Neuronal stem cell (in vitro differentiated cells): ENCODE measurements around the gene KLK12.

ENCODE experiments used
- DNase-seq: peaks from one replicate; pipeline ENCODE4 v3.0.0-alpha.2; 2013; ENCODE audit warnings: low spot score
- H2AFZ ChIP-seq: one replicate; pipeline ENCODE4 v1.6.1; 2013; ENCODE audit warnings: mild to moderate bottlenecking, low read length, inconsistent platforms
- H2AK5ac ChIP-seq: 2 replicates; pipeline ENCODE4 v1.6.1; 2013; ENCODE audit warnings: low read depth, mild to moderate bottlenecking, inconsistent platforms, low read length, moderate library complexity, mixed read lengths
- H2BK120ac ChIP-seq: 2 replicates; pipeline ENCODE4 v1.6.1; 2013; ENCODE audit warnings: low read depth, mild to moderate bottlenecking, inconsistent platforms, low read length, moderate library complexity, mixed read lengths
- H2BK12ac ChIP-seq: one replicate; pipeline ENCODE4 v1.6.1; 2013; ENCODE audit warnings: low read length, inconsistent platforms
- H2BK15ac ChIP-seq: 2 replicates; pipeline ENCODE4 v1.6.1; 2013; ENCODE audit warnings: mild to moderate bottlenecking, low read length, inconsistent platforms, mixed read lengths
- H2BK5ac ChIP-seq: one replicate; pipeline ENCODE4 v1.6.1; 2013; ENCODE audit warnings: inconsistent platforms, mild to moderate bottlenecking, low read length, moderate library complexity
- H3K14ac ChIP-seq: one replicate; pipeline ENCODE4 v1.6.1; 2013; ENCODE audit warnings: low read length, inconsistent platforms
- H3K18ac ChIP-seq: 2 replicates; pipeline ENCODE4 v1.6.1; 2013; ENCODE audit warnings: low read length, inconsistent platforms
- H3K23ac ChIP-seq: 2 replicates; pipeline ENCODE4 v1.6.1; 2013; ENCODE audit warnings: low read depth, mild to moderate bottlenecking, mixed read lengths, low read length, inconsistent platforms; ENCODE audit not compliant: poor library complexity
- H3K27ac ChIP-seq: replicated peaks from 3 replicates; pipeline ENCODE4 v1.5.1; 2013; ENCODE audit warnings: low read length, inconsistent platforms
- H3K27me3 ChIP-seq, 3 experiments: 2 replicates each; pipeline ENCODE4 v1.6.1; 2013; ENCODE audit warnings: low read length in 3 of 3, mild to moderate bottlenecking in 2 of 3, inconsistent platforms in 1 of 3, low read depth in 1 of 3, mixed read lengths in 1 of 3, moderate library complexity in 1 of 3; ENCODE audit not compliant: control insufficient read depth in 3 of 3, insufficient read depth in 3 of 3
- H3K36me3 ChIP-seq, 2 donors: replicated peaks in 1 of 2; 2 replicates each; pipeline ENCODE4 v1.6.1; 2013; ENCODE audit warnings: low read length in 2 of 2; ENCODE audit not compliant: control insufficient read depth in 2 of 2, insufficient read depth in 2 of 2
- H3K4ac ChIP-seq: 2 replicates; pipeline ENCODE4 v1.6.1; 2013; ENCODE audit warnings: inconsistent platforms, mild to moderate bottlenecking, low read length, moderate library complexity
- H3K4me1 ChIP-seq, 2 donors: 1 replicate in 1 of 2; 2 replicates in 1 of 2; pipeline ENCODE4 v1.6.1; 2013; ENCODE audit warnings: low read length in 2 of 2, low read depth in 1 of 2; ENCODE audit not compliant: control insufficient read depth in 2 of 2, insufficient read depth in 1 of 2
- H3K4me2 ChIP-seq: one replicate; pipeline ENCODE4 v1.6.1; 2013; ENCODE audit warnings: mild to moderate bottlenecking, low read length, inconsistent platforms; ENCODE audit not compliant: insufficient read depth, poor library complexity, severe bottlenecking
- H3K4me3 ChIP-seq, 2 donors: 2 replicates each; pipeline ENCODE4 v1.5.1; 2013; ENCODE audit warnings: low read length in 2 of 2, mild to moderate bottlenecking in 2 of 2, inconsistent platforms in 1 of 2, moderate library complexity in 1 of 2
- H3K79me1 ChIP-seq: one replicate; pipeline ENCODE4 v1.6.1; 2013; ENCODE audit warnings: low read depth, mild to moderate bottlenecking, inconsistent platforms, low read length, moderate library complexity
- H3K9ac ChIP-seq: one replicate; pipeline ENCODE4 v1.6.1; 2013; ENCODE audit warnings: mild to moderate bottlenecking, low read depth, low read length, inconsistent platforms; ENCODE audit not compliant: poor library complexity
- H3K9me3 ChIP-seq, 2 donors: replicated peaks in 1 of 2; 2 replicates each; pipeline versions ENCODE3 to v1.6.1; 2013; ENCODE audit warnings: low read length in 2 of 2, mild to moderate bottlenecking in 2 of 2, inconsistent platforms in 1 of 2, low read depth in 1 of 2, mixed read lengths in 1 of 2, moderate library complexity in 1 of 2; ENCODE audit not compliant: control insufficient read depth in 2 of 2, insufficient read depth in 1 of 2
- H4K8ac ChIP-seq: one replicate; pipeline ENCODE4 v1.6.1; 2013; ENCODE audit warnings: low read depth, mild to moderate bottlenecking, inconsistent platforms, low read length, moderate library complexity
- H4K91ac ChIP-seq: one replicate; pipeline ENCODE4 v1.6.1; 2013; ENCODE audit warnings: low read length, low read depth, mild to moderate bottlenecking, inconsistent platforms; ENCODE audit not compliant: poor library complexity
- WGBS, 2 donors: extraction: QIAGEN DNeasy Blood & Tissue Kit; methylation state at CpG; one replicate each; pipeline ENCODE4 v1.1.7; 2013; ENCODE audit warnings: missing lambda C conversion rate in 2 of 2, mixed read lengths in 1 of 2; ENCODE audit not compliant: insufficient read length in 2 of 2, insufficient replicate concordance in 1 of 2; ENCODE audit errors: extremely low coverage in 2 of 2; 5-methylcytosine and 5-hydroxymethylcytosine counted together

Gene KLK12

GRCh38 chr19:51078104-51078503 lies 43.3 kb upstream of the KLK12 start:
- Histone ChIP-seq H3K4ac (no peak overlapping the region), H3K9ac (no peak overlapping the region), H4K8ac (no peak overlapping the region), H4K91ac (no peak overlapping the region), H2AFZ (no peak overlapping the region), H3K4me1 (no peaks in the 10 kb centered on the region), H3K4me3 (peak overlapping the region in 1 of 2 donors; percentile 44), H3K4me2 (no peak overlapping the region), H3K27ac (no peak overlapping the region), H3K27me3 (peaks cover 0 to 9% (median 0%) of the 10 kb centered on the region in 3 experiments), H2BK5ac (no peak overlapping the region), H3K9me3 (no peaks in the 10 kb centered on the region), H3K18ac (no peak overlapping the region), H3K14ac (no peak overlapping the region), H3K79me1 (peaks cover 1% of the 10 kb centered on the region), H2BK120ac (no peak overlapping the region), H2BK15ac (no peak overlapping the region), H2AK5ac (peak overlapping the region; percentile 96), H2BK12ac (no peak overlapping the region), H3K36me3 (no peaks in the 10 kb centered on the region), H3K23ac (peak overlapping the region; percentile 73)
- no CpG with 5 or more reads among the region's 6 CpGs for WGBS, 2 donors
- no peak for DNase-seq

- no peaks in the 10 kb centered on the region for H3K36me3 ChIP-seq
- H4K8ac ChIP-seq = no peak overlapping the region
- H4K91ac ChIP-seq = no peak overlapping the region
- H2BK120ac ChIP-seq = no peak overlapping the region
- H3K14ac ChIP-seq = no peak overlapping the region
- no peak overlapping the region for H2BK15ac ChIP-seq
- no peak overlapping the region for H3K4ac ChIP-seq
- H3K23ac ChIP-seq = no peak overlapping the region
- H2BK5ac ChIP-seq = no peak overlapping the region
- no peak overlapping the region for H3K9ac ChIP-seq
- H3K27ac ChIP-seq = no peak overlapping the region
- no peak overlapping the region for H2BK12ac ChIP-seq
- peaks cover 1% of the 10 kb centered on the region for H3K79me1 ChIP-seq
- no peak overlapping the region for H3K4me2 ChIP-seq
- H3K4me1 ChIP-seq = no peaks in the 10 kb centered on the region
- no CpG with 5 or more reads among the region's 14 CpGs for WGBS, 2 donors
- H2AFZ ChIP-seq = no peak overlapping the region
- H3K9me3 ChIP-seq = no peaks in the 10 kb centered on the region
- no peak overlapping the region for H3K18ac ChIP-seq
- H3K27me3 ChIP-seq = peaks cover 0 to 3% (median 0%) of the 10 kb centered on the region in 3 experiments
- DNase-seq = no peak
- no peak overlapping the region for H3K4me3 ChIP-seq
- H2AK5ac ChIP-seq = no peak overlapping the region
Observed at GRCh38 chr19:51076631-51077213, 41.9 kb upstream of the KLK12 start.

- Histone ChIP-seq H3K18ac (no peak overlapping the region), H3K79me1 (no peaks in the 10 kb centered on the region), H3K4ac (no peak overlapping the region), H3K4me1 (no peaks in the 10 kb centered on the region), H2BK15ac (no peak overlapping the region), H3K9me3 (no peaks in the 10 kb centered on the region), H2AK5ac (no peak overlapping the region), H2AFZ (no peak overlapping the region), H3K27ac (no peak overlapping the region), H3K36me3 (no peaks in the 10 kb centered on the region), H3K4me2 (no peak overlapping the region), H3K27me3 (peaks cover 0 to 3% (median 0%) of the 10 kb centered on the region in 3 experiments), H2BK120ac (no peak overlapping the region), H3K23ac (no peak overlapping the region), H4K8ac (no peak overlapping the region), H4K91ac (no peak overlapping the region), H3K4me3 (no peak overlapping the region), H2BK12ac (no peak overlapping the region), H3K9ac (no peak overlapping the region), H3K14ac (no peak overlapping the region), H2BK5ac (no peak overlapping the region)
- whole genome bisulfite sequencing, 2 donors = no CpG with 5 or more reads among the region's 5 CpGs
- DNase-seq = no peak
Observed at GRCh38 chr19:51075998-51076397, 41.2 kb upstream of the KLK12 start.

DNA sequence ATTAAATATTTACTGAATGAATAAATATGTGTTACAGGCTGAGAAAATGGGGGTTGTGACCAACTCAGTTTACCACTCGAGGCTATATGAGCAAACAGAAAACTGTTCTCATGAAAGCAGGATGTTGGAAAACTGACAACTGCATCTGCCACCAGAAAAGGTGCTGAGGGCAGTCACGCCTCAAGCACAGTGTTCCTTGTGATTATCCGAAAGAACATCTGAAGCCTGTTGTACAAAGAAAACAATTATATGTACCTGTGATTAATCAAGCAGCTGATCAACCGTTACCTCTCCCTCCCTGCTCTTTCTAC lies 36.2 kb upstream of the KLK12 start:
- Histone ChIP-seq H3K36me3 (no peaks in the 10 kb centered on the region), H3K4me3 (no peak overlapping the region), H3K18ac (no peak overlapping the region), H3K4me1 (no peaks in the 10 kb centered on the region), H3K14ac (no peak overlapping the region), H3K27me3 (peaks cover 0 to 26% (median 2%) of the 10 kb centered on the region in 3 experiments), H2AFZ (no peak overlapping the region), H2AK5ac (no peak overlapping the region), H4K8ac (no peak overlapping the region), H3K23ac (no peak overlapping the region), H3K27ac (no peak overlapping the region), H3K4me2 (no peak overlapping the region), H2BK15ac (no peak overlapping the region), H3K79me1 (no peaks in the 10 kb centered on the region), H3K9me3 (no peaks in the 10 kb centered on the region), H2BK12ac (no peak overlapping the region), H3K4ac (no peak overlapping the region), H4K91ac (no peak overlapping the region), H2BK120ac (no peak overlapping the region), H3K9ac (no peak overlapping the region), H2BK5ac (no peak overlapping the region)
- WGBS, 2 donors = no CpG with 5 or more reads among the region's 4 CpGs
- no peak for DNase-seq
